ENCODE data around the gene SERBP1.

DNA sequence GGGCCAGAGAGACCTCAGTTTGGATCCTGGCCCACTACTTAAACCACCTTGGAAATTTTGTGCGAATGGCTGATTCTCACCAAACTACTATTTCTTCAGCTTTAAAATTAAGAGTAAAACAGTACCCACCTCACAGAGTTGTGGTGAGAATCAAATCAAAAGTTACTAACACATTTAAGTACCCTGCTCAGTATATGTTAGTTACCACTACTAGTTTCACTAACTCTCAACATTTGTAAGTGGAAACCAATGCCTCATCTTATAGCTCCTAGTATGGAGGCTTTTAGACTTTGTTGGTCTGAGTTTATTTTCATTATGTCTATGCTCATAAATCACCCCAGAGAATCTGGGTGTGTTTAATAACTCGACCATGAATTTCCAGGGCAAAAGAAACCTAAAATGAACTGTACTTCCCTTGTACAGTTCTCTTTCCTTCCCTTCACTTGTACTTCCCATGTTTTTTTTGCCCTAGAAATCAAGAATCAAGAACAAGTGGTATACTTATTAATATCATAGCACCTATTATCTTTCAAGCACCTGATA lies 11.6 kb upstream of the SERBP1 start:
- TF ChIP-seq CTCF (IDR thresholded peaks at IDR 0.05) (no peak), EP300 (IDR thresholded peaks at IDR 0.05) (no peak), POLR2AphosphoS5 (IDR thresholded peaks at IDR 0.05) (no peak)

All from upper lobe of left lung (tissue), 4 donors.